GM21619 (cell line): ENCODE measurements around the gene CH25H.
"Not testable (repeated sequence)": the region's sequence is repeated elsewhere in the genome, so short reads cannot be mapped to it uniquely, and the experiment has no call there.

Source experiments
- ATAC-seq: cut with Tn5 transposase; IDR thresholded peaks from one replicate; pipeline ENCODE4 v1.9.1; 2021; ENCODE audit not compliant: unreplicated experiment

The CH25H gene

GRCh38 chr10:89207181-89207800, at the start of gene CH25H:
TSS of gene CH25H (minus strand) at chr10:89207317. CDS start at chr10:89207292, 25 bp downstream.
- ATAC-seq: no peak

- no peak for ATAC-seq
These were observed 49.2 kb upstream of the CH25H start for GRCh38 chr10:89256340-89256739.

GRCh38 chr10:89255793-89256192, 48.7 kb upstream of the CH25H start:
- no peak for ATAC-seq

GRCh38 chr10:89255091-89255579, 48.0 kb upstream of the CH25H start:
- ATAC-seq: not testable (repeated sequence)

GRCh38 chr10:89252225-89252585, 45.1 kb upstream of the CH25H start:
- no peak for ATAC-seq

GRCh38 chr10:89251409-89252224, 44.5 kb upstream of the CH25H start, which contains the start of gene LIPA:
TSS of gene LIPA (minus strand) at chr10:89251775. CDS start at chr10:89247648, 4,127 bp downstream.
- peak; percentile 91 for ATAC-seq

GRCh38 chr10:89250865-89251408, 43.8 kb upstream of the CH25H start:
- ATAC-seq: no peak

GRCh38 chr10:89248990-89249389, 41.9 kb upstream of the CH25H start:
- no peak for ATAC-seq

- not testable (repeated sequence) for ATAC-seq
These were observed 40.5 kb upstream of the CH25H start for GRCh38 chr10:89247623-89248022.

GRCh38 chr10:89245802-89246201, 38.7 kb upstream of the CH25H start:
- peak; percentile 39 for ATAC-seq

- ATAC-seq: no peak
These were observed 35.9 kb upstream of the CH25H start for GRCh38 chr10:89242840-89243568.

- ATAC-seq: no peak
These were observed 35.2 kb upstream of the CH25H start for GRCh38 chr10:89242345-89242684.

GRCh38 chr10:89241486-89242344, 34.6 kb upstream of the CH25H start:
- ATAC-seq: no peak

GRCh38 chr10:89241026-89241425, 33.9 kb upstream of the CH25H start:
- ATAC-seq: no peak

- ATAC-seq: no peak
These were observed 33.4 kb upstream of the CH25H start for GRCh38 chr10:89240519-89240918.

GRCh38 chr10:89238956-89239644, 32.0 kb upstream of the CH25H start:
- no peak for ATAC-seq

GRCh38 chr10:89237849-89238248, 30.7 kb upstream of the CH25H start:
- no peak for ATAC-seq

- no peak for ATAC-seq
These were observed 29.2 kb upstream of the CH25H start for GRCh38 chr10:89236226-89236797.

- no peak for ATAC-seq
These were observed 28.1 kb upstream of the CH25H start for GRCh38 chr10:89235073-89235798.
